Stimulated activated CD8-positive, alpha-beta memory T cell treated with anti-CD3 and anti-CD28 coated beads, Interleukin-15, amount 100 ng/mL, for 4 hours (primary cell): Measurements from ENCODE around the gene CETN1.
A peak's percentile ranks its signal among the peaks of the same experiment; 100 is the strongest.

ENCODE experiments used
- DNase-seq, 2 donors: peaks; one replicate each; pipeline ENCODE4 v3.0.0-alpha.2; 2020; ENCODE audit warnings: low read depth in 2 of 2

Gene CETN1

GRCh38 chr18:623761-624620, 43.8 kb downstream of the CETN1 start:
- DNase-seq, result peak; percentile 10 to 15

- DNase-seq, result no peak
Observed at GRCh38 chr18:627231-627630, 47.1 kb downstream of the CETN1 start.

DNA sequence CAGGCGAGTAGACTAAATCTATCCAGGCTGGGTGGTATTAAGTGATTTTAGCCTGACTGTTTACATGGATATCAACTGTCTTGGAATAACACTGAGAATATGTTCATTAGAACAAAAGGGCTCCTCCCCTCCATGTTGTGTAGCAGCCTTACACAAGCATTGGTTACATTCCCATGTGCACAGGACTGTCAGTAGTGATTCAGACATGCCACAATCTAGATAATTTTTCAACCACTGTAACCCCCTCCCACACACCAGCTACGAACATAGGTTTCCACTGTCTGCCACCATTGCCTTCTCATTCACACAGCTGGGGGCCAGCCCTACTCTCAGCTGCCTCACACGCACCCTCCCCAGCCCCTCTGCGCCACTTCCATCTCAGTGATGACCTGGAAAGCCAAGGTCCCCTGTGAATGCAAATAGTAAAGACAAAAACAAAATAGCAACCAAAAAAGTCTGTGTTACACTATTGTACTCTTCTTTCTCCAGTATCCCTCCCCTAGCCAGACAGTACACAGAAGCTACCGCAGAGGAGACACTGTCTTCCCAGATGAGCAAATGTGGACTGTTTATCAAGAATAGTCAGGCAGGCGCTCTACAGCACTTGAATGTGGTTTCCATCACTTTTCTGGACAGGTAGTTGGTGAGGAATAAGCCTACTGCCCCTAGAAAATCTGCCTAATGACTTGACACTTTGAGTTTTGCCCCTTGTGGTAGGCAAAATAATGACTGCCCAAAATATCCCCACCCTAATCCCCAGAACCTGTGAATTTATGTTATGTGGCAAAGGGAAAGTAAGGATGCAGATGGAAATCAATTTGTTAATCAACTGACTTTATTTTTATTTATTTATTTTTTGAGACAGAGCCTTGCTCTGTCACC, 49.3 kb downstream of the CETN1 start:
- DNase-seq, result no peak

GRCh38 chr18:631560-631959, 51.4 kb downstream of the CETN1 start:
- DNase-seq, result no peak
